Colonic mucosa (tissue), 4 donors: ENCODE results near the gene MARCHF9. TPM values are rescaled to one million over a fixed set of nuclear protein-coding genes. Genes with fewer than 3 reads are reported as not detected.

Experiments used
- DNase-seq: peaks from one replicate; pipeline ENCODE4 v3.0.0-alpha.2; 2020
- H3K27ac ChIP-seq: fragments of 200-600 bp; one replicate; pipeline ENCODE4 v1.8.0; 2021
- H3K27me3 ChIP-seq: fragments of 200-600 bp; one replicate; pipeline ENCODE4 v1.8.0; 2021
- H3K36me3 ChIP-seq: fragments of 200-600 bp; one replicate; pipeline ENCODE4 v1.8.0; 2021
- H3K4me1 ChIP-seq: fragments of 200-600 bp; one replicate; pipeline ENCODE4 v1.8.0; 2021; ENCODE audit warnings: mild to moderate bottlenecking
- H3K4me3 ChIP-seq: fragments of 200-600 bp; one replicate; pipeline ENCODE4 v1.8.0; 2021
- H3K9ac ChIP-seq, 2 donors: one replicate each; pipeline ENCODE4 v1.7.0; 2013; ENCODE audit warnings: control low read depth in 2 of 2, low read depth in 2 of 2, low read length in 2 of 2
- H3K9me3 ChIP-seq: fragments of 200-600 bp; one replicate; pipeline ENCODE4 v1.8.0; 2021
- intact Hi-C: fragments of 100-400 bp; cut with DNase I; formaldehyde crosslinking; loops from one replicate; pipeline ENCODE4 v1.14.1; 2022
- total RNA-seq, 2 donors: library from RNA; stranded (reverse); fragmentation: NEBNext Ultra II Directional in 1 of 2; extraction: Animal tissue kit (Norgen Biotek cat#: 25700) in 1 of 2; gene quantifications; one replicate each; pipeline ENCODE4 v1.2.1, GENCODE V29; 2021
- TF ChIP-seq, protein P1 (sequence below): fragments of 200-600 bp; IDR thresholded peaks from one replicate; pipeline ENCODE4 v1.8.0; 2022; ENCODE audit warnings: antibody characterized with exemption, mild to moderate bottlenecking
- donor health status: healthy.
- donor health status: DM: no; HTN: no; CAD: no.
- donor health status: DM: no; HTN: no; CAD: no.

The MARCHF9 gene
- total RNA-seq, 2 donors from 2014 or later = 10.6 to 14.3 TPM

DNA sequence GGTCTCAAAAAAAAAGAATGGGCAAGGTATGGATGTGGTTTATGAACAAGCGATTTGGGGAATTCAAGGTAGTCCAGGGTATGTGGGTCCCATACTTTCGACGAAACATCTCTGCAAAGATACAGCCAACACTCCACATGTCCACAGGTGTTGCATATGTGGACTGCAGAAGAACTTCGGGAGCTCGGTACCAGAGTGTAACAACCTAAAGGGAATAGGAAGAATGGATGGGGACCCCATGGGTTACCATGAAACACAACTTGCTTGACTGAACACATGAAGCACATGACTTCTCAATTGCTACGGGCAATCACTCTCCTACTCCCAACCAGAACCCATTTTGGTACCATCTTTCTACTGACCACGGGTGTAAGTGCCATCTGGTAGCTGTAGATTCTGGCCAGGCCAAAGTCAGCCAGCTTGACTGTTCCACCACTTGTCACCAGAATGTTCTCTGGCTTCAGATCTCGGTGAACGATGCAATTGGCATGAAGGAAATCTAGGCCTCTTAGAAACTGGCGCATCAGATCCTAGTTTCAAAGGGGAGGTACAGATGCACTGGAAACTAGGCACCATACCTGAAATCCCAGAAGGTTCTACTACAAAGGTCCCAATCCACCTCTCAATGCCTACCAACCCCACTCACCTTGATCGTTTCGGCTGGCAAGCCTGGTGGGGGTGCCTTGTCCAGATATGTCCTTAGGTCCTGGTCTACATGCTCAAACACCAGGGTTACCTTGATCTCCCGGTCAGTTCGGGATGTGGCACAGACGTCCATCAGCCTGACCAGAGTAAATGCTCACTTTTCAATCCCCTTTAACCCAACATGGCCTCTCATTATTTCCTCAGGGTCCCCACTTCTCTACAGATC, 4.1 kb upstream of the MARCHF9 start:
- peak overlapping the region; percentile 73 for H3K4me3 ChIP-seq
- H3K27ac ChIP-seq = no peak overlapping the region
- intact Hi-C loops = no loop called here
- TF ChIP-seq, protein P1, sequence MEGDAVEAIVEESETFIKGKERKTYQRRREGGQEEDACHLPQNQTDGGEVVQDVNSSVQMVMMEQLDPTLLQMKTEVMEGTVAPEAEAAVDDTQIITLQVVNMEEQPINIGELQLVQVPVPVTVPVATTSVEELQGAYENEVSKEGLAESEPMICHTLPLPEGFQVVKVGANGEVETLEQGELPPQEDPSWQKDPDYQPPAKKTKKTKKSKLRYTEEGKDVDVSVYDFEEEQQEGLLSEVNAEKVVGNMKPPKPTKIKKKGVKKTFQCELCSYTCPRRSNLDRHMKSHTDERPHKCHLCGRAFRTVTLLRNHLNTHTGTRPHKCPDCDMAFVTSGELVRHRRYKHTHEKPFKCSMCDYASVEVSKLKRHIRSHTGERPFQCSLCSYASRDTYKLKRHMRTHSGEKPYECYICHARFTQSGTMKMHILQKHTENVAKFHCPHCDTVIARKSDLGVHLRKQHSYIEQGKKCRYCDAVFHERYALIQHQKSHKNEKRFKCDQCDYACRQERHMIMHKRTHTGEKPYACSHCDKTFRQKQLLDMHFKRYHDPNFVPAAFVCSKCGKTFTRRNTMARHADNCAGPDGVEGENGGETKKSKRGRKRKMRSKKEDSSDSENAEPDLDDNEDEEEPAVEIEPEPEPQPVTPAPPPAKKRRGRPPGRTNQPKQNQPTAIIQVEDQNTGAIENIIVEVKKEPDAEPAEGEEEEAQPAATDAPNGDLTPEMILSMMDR = no peak
- peaks cover 6% of the 10 kb centered on the region for H3K36me3 ChIP-seq
- H3K27me3 ChIP-seq = no peaks in the 10 kb centered on the region
- DNase-seq = no peak
- H3K9ac ChIP-seq = peak overlapping the region in 1 of 2 donors; percentile 84
- no peaks in the 10 kb centered on the region for H3K4me1 ChIP-seq
- H3K9me3 ChIP-seq = no peaks in the 10 kb centered on the region

DNA sequence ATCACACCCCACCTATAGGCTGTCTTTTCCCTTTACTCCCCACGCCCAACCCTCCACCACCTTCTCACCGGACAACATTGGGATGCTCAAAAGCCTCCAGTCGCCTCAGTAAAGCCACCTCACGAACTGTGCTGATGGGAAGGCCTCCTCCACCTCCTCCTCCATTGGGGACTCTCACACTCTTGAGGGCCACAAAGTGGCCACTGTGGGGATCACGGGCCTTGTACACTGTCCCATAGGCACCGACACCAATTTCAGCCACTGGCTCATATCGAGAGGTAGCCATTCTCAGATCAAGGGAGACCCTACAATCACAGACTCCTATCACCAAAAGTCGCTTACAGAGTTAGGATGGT, 3.5 kb upstream of the MARCHF9 start:
- peak overlapping the region; percentile 64 for H3K27ac ChIP-seq
- intact Hi-C loops = no loop called here
- H3K4me1 ChIP-seq = no peaks in the 10 kb centered on the region
- peak overlapping the region; percentile 74 to 84 for H3K9ac ChIP-seq
- TF ChIP-seq, protein P1 = no peak
- H3K27me3 ChIP-seq = no peaks in the 10 kb centered on the region
- peak overlapping the region; percentile 73 for H3K4me3 ChIP-seq
- H3K36me3 ChIP-seq = peaks cover 6% of the 10 kb centered on the region
- no peaks in the 10 kb centered on the region for H3K9me3 ChIP-seq
- no peak for DNase-seq

DNA sequence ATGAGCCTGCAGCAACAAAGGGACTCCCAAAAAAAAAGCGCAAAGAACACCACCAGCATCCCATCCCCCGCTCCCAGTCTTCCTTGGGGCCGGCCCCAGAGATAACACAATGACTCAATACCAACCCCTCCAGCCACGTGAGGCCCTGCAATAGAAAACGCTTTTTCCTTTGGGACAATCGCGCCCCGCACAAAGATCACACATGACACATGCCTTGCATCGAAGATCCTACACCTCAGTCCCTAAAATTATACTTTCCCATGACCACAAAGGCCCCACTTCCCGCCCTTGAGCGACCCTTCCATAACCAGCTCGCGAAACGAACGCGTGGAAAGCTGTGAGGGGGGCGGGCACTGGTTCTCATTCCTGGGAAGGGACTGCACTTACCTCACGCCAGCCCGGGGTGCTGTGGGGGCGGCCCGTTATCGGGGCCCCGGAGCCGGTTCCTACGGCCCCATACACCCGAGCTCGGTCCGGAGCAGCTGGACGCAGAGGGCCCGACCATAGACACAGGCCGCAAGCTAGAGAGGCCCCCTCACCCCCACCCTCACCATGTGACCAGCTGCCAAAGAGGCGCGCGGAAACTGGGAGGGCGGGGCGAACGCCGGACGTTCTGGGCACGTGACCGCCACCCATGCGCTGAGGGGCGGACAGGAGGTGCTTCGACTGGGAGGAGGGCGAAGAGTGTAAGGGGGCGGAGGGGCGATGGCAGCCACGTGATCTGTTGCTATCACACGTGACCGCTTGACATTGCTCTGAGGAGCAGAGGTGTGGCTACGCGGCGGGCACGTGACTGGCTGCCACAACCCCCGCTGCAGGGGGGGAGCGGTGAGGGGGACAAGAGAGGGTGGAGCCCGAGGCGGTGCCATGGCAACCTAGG, 2.9 kb upstream of the MARCHF9 start, which contains the start of gene CDK4:
CDK4 (minus strand) TSS at position 523 of the 880 bp plus-strand sequence. CDS start 593 bp downstream, outside the sequence.
- H3K27me3 ChIP-seq = no peaks in the 10 kb centered on the region
- H3K9ac ChIP-seq = peak within 1 kb of the TSS; percentile 74 to 84
- TF ChIP-seq, protein P1 = no peak
- peaks cover 6% of the 10 kb centered on the region for H3K36me3 ChIP-seq
- intact Hi-C loops = no loop called here
- H3K27ac ChIP-seq = peak within 1 kb of the TSS; percentile 64
- no peaks in the 10 kb centered on the region for H3K9me3 ChIP-seq
- H3K4me3 ChIP-seq = peak within 1 kb of the TSS; percentile 73
- H3K4me1 ChIP-seq = no peaks in the 10 kb centered on the region
- DNase-seq = peak; percentile 98

DNA sequence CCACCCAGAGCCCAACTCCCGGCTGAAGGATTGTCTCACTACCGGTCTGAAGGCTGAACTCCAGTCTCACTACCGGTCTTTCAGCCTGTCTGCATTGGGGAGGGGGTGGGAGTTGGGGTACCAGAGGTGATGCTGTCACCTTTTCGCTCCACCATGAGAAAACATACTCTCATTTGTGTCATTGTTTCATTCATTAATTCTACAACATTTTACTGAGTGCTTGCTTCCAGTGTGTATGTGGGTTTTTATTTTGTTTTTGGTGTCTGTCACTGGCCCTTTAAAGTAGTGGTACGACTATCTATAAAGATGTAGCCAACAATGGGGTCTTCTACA, 2.3 kb upstream of the MARCHF9 start:
- Histone ChIP-seq H3K9ac (peak overlapping the region in 1 of 2 donors; percentile 35), H3K4me1 (no peaks in the 10 kb centered on the region), H3K9me3 (no peaks in the 10 kb centered on the region), H3K27ac (no peak overlapping the region), H3K27me3 (no peaks in the 10 kb centered on the region), H3K36me3 (peaks cover 6% of the 10 kb centered on the region), H3K4me3 (peak overlapping the region; percentile 73)
- no peak for DNase-seq
- TF ChIP-seq, protein P1 = no peak
- intact Hi-C loops = no loop called here

DNA sequence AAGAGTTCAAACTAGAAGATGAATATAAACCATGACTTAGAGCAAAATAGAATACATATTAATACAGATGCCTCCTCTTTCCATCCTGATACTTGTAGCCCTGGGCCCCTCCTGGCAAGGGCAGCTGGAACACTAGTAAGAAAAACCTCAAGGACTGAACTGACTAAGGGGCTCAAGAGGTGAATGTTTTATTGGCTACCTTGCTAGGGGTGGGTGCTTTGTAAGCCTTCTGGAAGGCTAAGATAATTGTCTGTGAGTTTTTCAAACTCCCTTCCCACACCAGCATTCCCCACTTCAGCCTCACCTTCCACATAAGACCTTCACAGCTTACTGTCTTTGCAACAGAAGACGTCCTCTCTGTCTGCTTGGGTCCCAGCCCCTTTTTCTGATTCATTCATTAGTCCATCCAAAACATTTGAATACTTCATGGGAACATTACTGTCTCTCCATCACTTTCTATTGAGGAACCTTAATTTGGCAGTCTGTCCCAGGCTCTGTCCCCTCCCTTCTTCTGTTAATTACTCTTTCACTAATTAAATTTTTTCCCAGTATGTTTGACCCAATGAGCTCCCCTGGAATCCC, 1.1 kb upstream of the MARCHF9 start:
- no peak overlapping the region for H3K4me3 ChIP-seq
- intact Hi-C loops = no loop called here
- no peaks in the 10 kb centered on the region for H3K4me1 ChIP-seq

More for the DNA sequence above, 1.1 kb upstream of the MARCHF9 start:
- no peak overlapping the region for H3K9ac ChIP-seq
- peak overlapping the region; percentile 72 for H3K27ac ChIP-seq
- no peaks in the 10 kb centered on the region for H3K9me3 ChIP-seq
- TF ChIP-seq, protein P1 = no peak
- H3K27me3 ChIP-seq = no peaks in the 10 kb centered on the region
- H3K36me3 ChIP-seq = peaks cover 6% of the 10 kb centered on the region
- DNase-seq = no peak
